ENCODE measurements around the gene ATP5F1A. TPM values are rescaled to one million over a fixed set of nuclear protein-coding genes. Genes with fewer than 3 reads are reported as not detected.
"Not testable (repeated sequence)": the region's sequence is repeated elsewhere in the genome, so short reads cannot be mapped to it uniquely, and the experiment has no call there.

The ATP5F1A gene
- total RNA-seq, 1 experiment from 2014 or later, result 625 TPM

DNA sequence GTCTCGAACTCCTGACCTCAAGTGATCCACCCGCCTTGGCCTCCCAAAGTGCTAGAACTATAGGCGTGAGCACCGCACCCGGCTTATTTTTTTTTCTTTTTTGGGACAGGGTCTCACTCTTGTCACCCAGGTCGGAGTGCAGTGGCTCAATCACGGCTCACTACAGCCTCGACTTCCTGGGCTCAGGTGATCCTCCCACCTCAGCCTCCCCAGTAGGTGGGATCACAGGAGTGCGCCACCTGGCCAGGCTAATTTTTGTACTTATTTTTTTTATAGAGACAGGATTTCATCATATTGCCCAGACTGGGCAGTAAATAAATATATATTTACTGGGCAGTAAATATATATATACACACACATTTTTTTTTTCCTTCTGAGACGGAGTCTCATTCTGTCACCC lies 2.6 kb downstream of the ATP5F1A start:
- H2BK12ac ChIP-seq (ENCODE audit: insufficient read length, low read depth, low read length), result no peak overlapping the region

DNA sequence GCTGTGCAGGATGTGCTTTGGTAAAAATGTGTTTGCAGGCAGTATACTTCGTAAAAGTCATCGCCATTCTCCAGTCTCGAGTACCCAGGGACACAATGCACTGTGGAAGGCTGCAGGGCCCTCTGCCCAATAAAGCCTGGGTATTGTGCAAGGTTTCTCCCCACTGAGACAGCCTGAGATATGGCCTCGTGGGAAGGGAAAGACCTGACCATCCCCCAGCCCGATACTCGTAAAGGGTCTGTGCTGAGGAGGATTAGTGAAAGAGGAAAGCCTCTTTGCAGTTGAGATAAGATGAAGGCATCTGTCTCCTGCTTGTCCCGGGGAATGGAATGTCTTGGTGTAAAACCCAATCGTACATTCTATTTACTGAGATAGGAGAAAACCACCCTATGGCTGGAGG lies 9.6 kb downstream of the ATP5F1A start:
- not testable (repeated sequence) for H3K4me3 Mint-ChIP-seq; H3K18ac ChIP-seq (ENCODE audit: insufficient read length, low read depth, low read length); H4K5ac ChIP-seq (ENCODE audit: insufficient read length, low read depth, low read length); H3K4me2 ChIP-seq (ENCODE audit: insufficient read depth, insufficient read length, low read length); H3K27ac ChIP-seq (ENCODE audit: insufficient read length, low read depth, low read length); H2BK15ac ChIP-seq (ENCODE audit: low read depth, low read length); H4K91ac ChIP-seq (ENCODE audit: insufficient read length, low read depth, low read length); H2BK12ac ChIP-seq (ENCODE audit: insufficient read length, low read depth, low read length); H3K14ac ChIP-seq (ENCODE audit: insufficient read depth, low read length); H4K20me1 ChIP-seq (ENCODE audit: control insufficient read depth, insufficient read depth, insufficient read length); DNase-seq; H2BK20ac ChIP-seq (ENCODE audit: low read depth, low read length, poor library complexity, severe bottlenecking); H3K79me2 ChIP-seq (ENCODE audit: insufficient read depth, low read length); H3K9me3 Mint-ChIP-seq; H3K27me3 ChIP-seq (ENCODE audit: insufficient read depth, low read length); H3K79me1 ChIP-seq (ENCODE audit: insufficient read depth, low read depth, low read length, poor library complexity, severe bottlenecking); H2AFZ ChIP-seq (ENCODE audit: low read length); H3T11ph ChIP-seq (ENCODE audit: low read length); H2AK5ac ChIP-seq (ENCODE audit: insufficient read length, low read length); H4K8ac ChIP-seq (replicated peaks; ENCODE audit: insufficient read length, low read depth, low read length); H2BK120ac ChIP-seq (ENCODE audit: low read depth, low read length, poor library complexity, severe bottlenecking); H3K23me2 ChIP-seq (ENCODE audit: insufficient read length, low read depth, low read length, poor library complexity, severe bottlenecking); H3K4me1 Mint-ChIP-seq; H3K9ac ChIP-seq (ENCODE audit: extremely low read depth, insufficient read length, low read length); H3K27me3 Mint-ChIP-seq (ENCODE audit: low read depth); H3K4ac ChIP-seq (ENCODE audit: low read depth, low read length); H3K9me3 ChIP-seq (ENCODE audit: control insufficient read depth, low read depth, low read length); H3K27ac Mint-ChIP-seq; H2BK5ac ChIP-seq (ENCODE audit: insufficient read length, low read length); H3K56ac ChIP-seq (ENCODE audit: insufficient read length, low read depth, low read length); H3K4me1 ChIP-seq (ENCODE audit: insufficient read depth, low read length); H3K23ac ChIP-seq (ENCODE audit: insufficient read length, low read depth, low read length)
- WGBS (ENCODE audit: extremely low coverage, insufficient read length, low lambda C conversion rate), result no CpG with 5 or more reads among the region's 8 CpGs
- peaks cover 82 to 99% (median 97%) of the 10 kb centered on the region in 3 experiments for H3K36me3 Mint-ChIP-seq (ENCODE audit: insufficient read depth in 1 of 3, low read depth in 3 of 3)

More for the DNA sequence above, 2.6 kb downstream of the ATP5F1A start:
- Histone ChIP-seq H3K4me2 (ENCODE audit: insufficient read depth, insufficient read length, low read length) (no peak overlapping the region), H3K9ac (ENCODE audit: extremely low read depth, insufficient read length, low read length) (no peak overlapping the region), H3K4me1 (ENCODE audit: insufficient read depth, low read length) (no peaks in the 10 kb centered on the region), H3K4ac (ENCODE audit: low read depth, low read length) (no peak overlapping the region), H2BK20ac (ENCODE audit: low read depth, low read length, poor library complexity, severe bottlenecking) (no peak overlapping the region), H4K5ac (ENCODE audit: insufficient read length, low read depth, low read length) (no peak overlapping the region), H3K27me3 (ENCODE audit: insufficient read depth, low read length) (no peaks in the 10 kb centered on the region), H3K18ac (ENCODE audit: insufficient read length, low read depth, low read length) (no peak overlapping the region), H4K8ac (replicated peaks; ENCODE audit: insufficient read length, low read depth, low read length) (no peak overlapping the region), H2AK5ac (ENCODE audit: insufficient read length, low read length) (no peak overlapping the region), H4K91ac (ENCODE audit: insufficient read length, low read depth, low read length) (no peak overlapping the region), H3T11ph (ENCODE audit: low read length) (no peak overlapping the region), H2AFZ (ENCODE audit: low read length) (no peak overlapping the region), H2BK15ac (ENCODE audit: low read depth, low read length) (no peak overlapping the region), H3K23ac (ENCODE audit: insufficient read length, low read depth, low read length) (no peak overlapping the region), H2BK120ac (ENCODE audit: low read depth, low read length, poor library complexity, severe bottlenecking) (no peak overlapping the region), H3K9me3 (ENCODE audit: control insufficient read depth, low read depth, low read length) (no peaks in the 10 kb centered on the region), H4K20me1 (ENCODE audit: control insufficient read depth, insufficient read depth, insufficient read length) (no peaks in the 10 kb centered on the region), H2BK5ac (ENCODE audit: insufficient read length, low read length) (no peak overlapping the region), H3K56ac (ENCODE audit: insufficient read length, low read depth, low read length) (no peak overlapping the region), H3K79me1 (ENCODE audit: insufficient read depth, low read depth, low read length, poor library complexity, severe bottlenecking) (no peaks in the 10 kb centered on the region), H3K27ac (ENCODE audit: insufficient read length, low read depth, low read length) (no peak overlapping the region), H3K79me2 (ENCODE audit: insufficient read depth, low read length) (peaks cover 21% of the 10 kb centered on the region; the same call in 1 of the 2 replicates), H3K23me2 (ENCODE audit: insufficient read length, low read depth, low read length, poor library complexity, severe bottlenecking) (peaks cover 3% of the 10 kb centered on the region), H3K14ac (ENCODE audit: insufficient read depth, low read length) (no peak overlapping the region)
- WGBS (ENCODE audit: extremely low coverage, insufficient read length, low lambda C conversion rate), result no CpG with 5 or more reads among the region's 10 CpGs
- H3K4me3 Mint-ChIP-seq, result no peak overlapping the region
- no peaks in the 10 kb centered on the region for H3K27me3 Mint-ChIP-seq (ENCODE audit: low read depth)
- no peak for DNase-seq
- TF ChIP-seq, protein P1, sequence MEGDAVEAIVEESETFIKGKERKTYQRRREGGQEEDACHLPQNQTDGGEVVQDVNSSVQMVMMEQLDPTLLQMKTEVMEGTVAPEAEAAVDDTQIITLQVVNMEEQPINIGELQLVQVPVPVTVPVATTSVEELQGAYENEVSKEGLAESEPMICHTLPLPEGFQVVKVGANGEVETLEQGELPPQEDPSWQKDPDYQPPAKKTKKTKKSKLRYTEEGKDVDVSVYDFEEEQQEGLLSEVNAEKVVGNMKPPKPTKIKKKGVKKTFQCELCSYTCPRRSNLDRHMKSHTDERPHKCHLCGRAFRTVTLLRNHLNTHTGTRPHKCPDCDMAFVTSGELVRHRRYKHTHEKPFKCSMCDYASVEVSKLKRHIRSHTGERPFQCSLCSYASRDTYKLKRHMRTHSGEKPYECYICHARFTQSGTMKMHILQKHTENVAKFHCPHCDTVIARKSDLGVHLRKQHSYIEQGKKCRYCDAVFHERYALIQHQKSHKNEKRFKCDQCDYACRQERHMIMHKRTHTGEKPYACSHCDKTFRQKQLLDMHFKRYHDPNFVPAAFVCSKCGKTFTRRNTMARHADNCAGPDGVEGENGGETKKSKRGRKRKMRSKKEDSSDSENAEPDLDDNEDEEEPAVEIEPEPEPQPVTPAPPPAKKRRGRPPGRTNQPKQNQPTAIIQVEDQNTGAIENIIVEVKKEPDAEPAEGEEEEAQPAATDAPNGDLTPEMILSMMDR (conservative IDR thresholded peaks at IDR 0.05), result no peak
- peaks cover 38 to 60% (median 52%) of the 10 kb centered on the region in 3 experiments; a peak in 6 of 7 replicates for H3K36me3 Mint-ChIP-seq (ENCODE audit: insufficient read depth in 1 of 3, low read depth in 3 of 3)
- H3K9me3 Mint-ChIP-seq, result 0 out of 5 replicates have a peak, but pooled peaks cover 0 to 2% of the 10 kb centered on the region in 2 experiments
- no peak overlapping the region for H3K27ac Mint-ChIP-seq
- peaks cover 17 to 19% of the 10 kb centered on the region in 2 experiments for H3K4me1 Mint-ChIP-seq
